ENCODE measurements around the gene MSL2. TPM values are rescaled to one million over a fixed set of nuclear protein-coding genes. Genes with fewer than 3 reads are reported as not detected.
"Not testable (repeated sequence)": the region's sequence is repeated elsewhere in the genome, so short reads cannot be mapped to it uniquely, and the experiment has no call there.

Gene MSL2
- total RNA-seq, 1 experiment from 2014 or later: 35.6 TPM

DNA sequence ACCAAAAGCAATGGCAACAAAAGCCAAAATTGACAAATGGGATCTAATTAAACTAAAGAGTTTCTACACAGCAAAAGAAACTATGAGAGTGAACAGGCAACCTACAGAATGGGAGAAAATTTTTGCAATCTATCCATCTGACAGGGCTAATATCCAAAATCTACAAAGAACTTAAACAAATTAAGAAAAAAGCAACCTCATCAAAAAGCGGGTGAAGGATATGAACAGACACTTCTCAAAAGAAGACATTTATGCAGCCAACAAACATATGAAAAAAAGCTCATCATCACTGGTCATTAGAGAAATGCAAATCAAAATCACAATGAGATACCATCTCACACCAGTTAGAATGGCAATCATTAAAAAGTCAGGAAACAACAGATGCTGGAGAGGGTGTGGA lies 76.8 kb downstream of the MSL2 start:
- ATAC-seq; H3K4me1 ChIP-seq (ENCODE audit: control insufficient read depth, insufficient read depth, low read length); intact Hi-C loops (cut with micrococcal nuclease; ENCODE audit: unreplicated experiment); H3K27me3 ChIP-seq (ENCODE audit: control insufficient read depth, insufficient read depth, low read length); CTCF ChIA-PET; H3K9me3 ChIP-seq (ENCODE audit: control insufficient read depth, insufficient read depth, low read depth, low read length); POLR2A ChIA-PET; H3K4me3 ChIP-seq (ENCODE audit: low read depth in 2 of 2, low read length in 2 of 2); BruUV-seq (replicated peaks); DNase-seq (ENCODE audit: low read depth, low spot score); H3K36me3 ChIP-seq (ENCODE audit: control insufficient read depth, insufficient read depth, low read length); H3K27ac ChIP-seq (ENCODE audit: low read length); in situ Hi-C loops (cut with HindIII; ENCODE audit: low pct_unique_long_range_greater_than_20kb, low sequenced_read_pairs): not testable (repeated sequence)

DNA sequence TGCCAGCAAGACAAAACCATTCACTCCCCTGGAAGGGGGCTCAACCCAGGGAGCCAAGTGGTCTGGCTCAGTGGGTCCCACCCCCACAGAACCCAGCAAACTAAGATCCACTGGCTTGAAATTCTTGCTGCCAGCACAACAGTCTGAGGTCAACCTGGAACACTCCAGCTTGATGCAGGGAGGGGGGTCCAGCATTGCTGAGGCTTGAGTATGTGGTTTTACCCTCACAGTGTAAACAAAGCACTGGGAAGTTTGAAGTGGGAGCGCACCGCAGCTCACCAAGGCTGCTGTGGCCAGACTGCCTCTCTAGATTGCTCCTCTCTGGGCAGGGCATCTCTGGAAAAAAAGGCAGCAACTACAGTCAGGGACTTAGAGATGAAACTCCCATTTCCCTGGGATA lies 81.7 kb downstream of the MSL2 start:
- no peaks in the 10 kb centered on the region for H3K27me3 ChIP-seq (ENCODE audit: control insufficient read depth, insufficient read depth, low read length)
- H3K27ac ChIP-seq (ENCODE audit: low read length): no peak overlapping the region
- no peaks in the 10 kb centered on the region for H3K4me1 ChIP-seq (ENCODE audit: control insufficient read depth, insufficient read depth, low read length)
- TF ChIP-seq, protein P1, sequence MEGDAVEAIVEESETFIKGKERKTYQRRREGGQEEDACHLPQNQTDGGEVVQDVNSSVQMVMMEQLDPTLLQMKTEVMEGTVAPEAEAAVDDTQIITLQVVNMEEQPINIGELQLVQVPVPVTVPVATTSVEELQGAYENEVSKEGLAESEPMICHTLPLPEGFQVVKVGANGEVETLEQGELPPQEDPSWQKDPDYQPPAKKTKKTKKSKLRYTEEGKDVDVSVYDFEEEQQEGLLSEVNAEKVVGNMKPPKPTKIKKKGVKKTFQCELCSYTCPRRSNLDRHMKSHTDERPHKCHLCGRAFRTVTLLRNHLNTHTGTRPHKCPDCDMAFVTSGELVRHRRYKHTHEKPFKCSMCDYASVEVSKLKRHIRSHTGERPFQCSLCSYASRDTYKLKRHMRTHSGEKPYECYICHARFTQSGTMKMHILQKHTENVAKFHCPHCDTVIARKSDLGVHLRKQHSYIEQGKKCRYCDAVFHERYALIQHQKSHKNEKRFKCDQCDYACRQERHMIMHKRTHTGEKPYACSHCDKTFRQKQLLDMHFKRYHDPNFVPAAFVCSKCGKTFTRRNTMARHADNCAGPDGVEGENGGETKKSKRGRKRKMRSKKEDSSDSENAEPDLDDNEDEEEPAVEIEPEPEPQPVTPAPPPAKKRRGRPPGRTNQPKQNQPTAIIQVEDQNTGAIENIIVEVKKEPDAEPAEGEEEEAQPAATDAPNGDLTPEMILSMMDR (IDR thresholded peaks at IDR 0.05): no peak
- TF ChIP-seq SIN3A (IDR thresholded peaks at IDR 0.05; ENCODE audit: borderline replicate concordance, insufficient read depth, low read depth, low read length) (no peak), TCF7L2 (IDR thresholded peaks at IDR 0.05; ENCODE audit: low read depth, low read length) (no peak), POLR2AphosphoS5 (IDR thresholded peaks at IDR 0.05; ENCODE audit: low read depth, low read length) (no peak)
- TF ChIP-seq, protein P2, sequence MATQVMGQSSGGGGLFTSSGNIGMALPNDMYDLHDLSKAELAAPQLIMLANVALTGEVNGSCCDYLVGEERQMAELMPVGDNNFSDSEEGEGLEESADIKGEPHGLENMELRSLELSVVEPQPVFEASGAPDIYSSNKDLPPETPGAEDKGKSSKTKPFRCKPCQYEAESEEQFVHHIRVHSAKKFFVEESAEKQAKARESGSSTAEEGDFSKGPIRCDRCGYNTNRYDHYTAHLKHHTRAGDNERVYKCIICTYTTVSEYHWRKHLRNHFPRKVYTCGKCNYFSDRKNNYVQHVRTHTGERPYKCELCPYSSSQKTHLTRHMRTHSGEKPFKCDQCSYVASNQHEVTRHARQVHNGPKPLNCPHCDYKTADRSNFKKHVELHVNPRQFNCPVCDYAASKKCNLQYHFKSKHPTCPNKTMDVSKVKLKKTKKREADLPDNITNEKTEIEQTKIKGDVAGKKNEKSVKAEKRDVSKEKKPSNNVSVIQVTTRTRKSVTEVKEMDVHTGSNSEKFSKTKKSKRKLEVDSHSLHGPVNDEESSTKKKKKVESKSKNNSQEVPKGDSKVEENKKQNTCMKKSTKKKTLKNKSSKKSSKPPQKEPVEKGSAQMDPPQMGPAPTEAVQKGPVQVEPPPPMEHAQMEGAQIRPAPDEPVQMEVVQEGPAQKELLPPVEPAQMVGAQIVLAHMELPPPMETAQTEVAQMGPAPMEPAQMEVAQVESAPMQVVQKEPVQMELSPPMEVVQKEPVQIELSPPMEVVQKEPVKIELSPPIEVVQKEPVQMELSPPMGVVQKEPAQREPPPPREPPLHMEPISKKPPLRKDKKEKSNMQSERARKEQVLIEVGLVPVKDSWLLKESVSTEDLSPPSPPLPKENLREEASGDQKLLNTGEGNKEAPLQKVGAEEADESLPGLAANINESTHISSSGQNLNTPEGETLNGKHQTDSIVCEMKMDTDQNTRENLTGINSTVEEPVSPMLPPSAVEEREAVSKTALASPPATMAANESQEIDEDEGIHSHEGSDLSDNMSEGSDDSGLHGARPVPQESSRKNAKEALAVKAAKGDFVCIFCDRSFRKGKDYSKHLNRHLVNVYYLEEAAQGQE (IDR thresholded peaks at IDR 0.05; ENCODE audit: insufficient read depth in 1 of 2, low read depth in 2 of 2, low read length in 1 of 2): no peak
- POLR2A ChIA-PET: no interaction called here
- H3K9me3 ChIP-seq (ENCODE audit: control insufficient read depth, insufficient read depth, low read depth, low read length): no peaks in the 10 kb centered on the region
- intact Hi-C loops (cut with micrococcal nuclease; ENCODE audit: unreplicated experiment) (no loop called here), in situ Hi-C loops (cut with HindIII; ENCODE audit: low pct_unique_long_range_greater_than_20kb, low sequenced_read_pairs) (no loop called here)
- CTCF ChIA-PET: no interaction called here
- ATAC-seq: no peak
- H3K4me3 ChIP-seq (ENCODE audit: low read depth in 2 of 2, low read length in 2 of 2): no peak overlapping the region
- no TSS peak for BruUV-seq (replicated peaks)
- H3K36me3 ChIP-seq (ENCODE audit: control insufficient read depth, insufficient read depth, low read length): no peaks in the 10 kb centered on the region
- no peak for DNase-seq (ENCODE audit: low read depth, low spot score)

DNA sequence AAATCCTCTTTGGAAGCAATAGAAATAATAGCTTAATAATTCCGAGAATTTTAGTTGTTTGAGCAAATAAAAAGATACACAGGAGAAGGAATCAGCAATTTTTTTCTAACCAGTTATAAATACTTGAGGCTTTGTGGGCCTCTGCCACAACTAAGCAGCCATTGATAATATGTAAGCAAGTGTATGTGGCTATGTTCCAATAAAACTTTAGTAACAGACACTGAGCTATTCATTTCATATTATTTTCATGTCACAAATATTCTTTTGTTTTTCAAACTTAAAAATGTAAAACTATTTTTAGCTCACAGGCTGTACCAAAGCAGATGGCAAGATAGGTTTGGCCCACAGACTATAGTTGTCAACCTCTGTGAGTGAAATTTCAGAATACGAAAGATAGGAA lies 85.7 kb downstream of the MSL2 start:
- intact Hi-C loops (cut with micrococcal nuclease; ENCODE audit: unreplicated experiment): no loop called here
- no peak for ATAC-seq

More for the DNA sequence above, 85.7 kb downstream of the MSL2 start:
- POLR2A ChIA-PET: no interaction called here
- Histone ChIP-seq H3K27me3 (ENCODE audit: control insufficient read depth, insufficient read depth, low read length) (no peaks in the 10 kb centered on the region), H3K9me3 (ENCODE audit: control insufficient read depth, insufficient read depth, low read depth, low read length) (no peaks in the 10 kb centered on the region), H3K4me1 (ENCODE audit: control insufficient read depth, insufficient read depth, low read length) (no peaks in the 10 kb centered on the region), H3K36me3 (ENCODE audit: control insufficient read depth, insufficient read depth, low read length) (no peaks in the 10 kb centered on the region), H3K27ac (ENCODE audit: low read length) (no peak overlapping the region), H3K4me3 (ENCODE audit: low read depth in 2 of 2, low read length in 2 of 2) (no peak overlapping the region)
- CTCF ChIA-PET: no interaction called here
- TF ChIP-seq, protein P2 (IDR thresholded peaks at IDR 0.05; ENCODE audit: insufficient read depth in 1 of 2, low read depth in 2 of 2, low read length in 1 of 2): no peak
- TF ChIP-seq TCF7L2 (IDR thresholded peaks at IDR 0.05; ENCODE audit: low read depth, low read length) (no peak), POLR2AphosphoS5 (IDR thresholded peaks at IDR 0.05; ENCODE audit: low read depth, low read length) (no peak), SIN3A (IDR thresholded peaks at IDR 0.05; ENCODE audit: borderline replicate concordance, insufficient read depth, low read depth, low read length) (no peak)
- TF ChIP-seq, protein P1 (IDR thresholded peaks at IDR 0.05): no peak
- no peak for DNase-seq (ENCODE audit: low read depth, low spot score)
- BruUV-seq (replicated peaks): no TSS peak
- in situ Hi-C loops (cut with HindIII; ENCODE audit: low pct_unique_long_range_greater_than_20kb, low sequenced_read_pairs): no loop called here
